SU-DHL-6 (cell line): ENCODE results near the gene EXOC5.

ENCODE experiments used
- CTCF ChIP-seq: fragments of 200-600 bp; sonication (generic); IDR thresholded peaks from one replicate; pipeline ENCODE4 v1.5.1; 2017; ENCODE audit warnings: antibody characterized with exemption, mild to moderate bottlenecking, low read length, moderate library complexity; ENCODE audit not compliant: insufficient read depth, poor library complexity, severe bottlenecking
- EZH2phosphoT487 ChIP-seq: fragments of 200-600 bp; sonication (generic), shearing (Covaris generic); conservative IDR thresholded peaks from 2 replicates; pipeline ENCODE4 v1.6.1; 2018; ENCODE audit warnings: mild to moderate bottlenecking, antibody characterized with exemption, low read length, moderate library complexity, mixed read lengths

GRCh38 chr14:57205938-57206337 lies 62.8 kb downstream of the EXOC5 start:
- no peak for TF ChIP-seq EZH2phosphoT487
- no peak for TF ChIP-seq CTCF
